IMR-90 (cell line): ENCODE measurements around the gene PLXNB3. TPM values are rescaled to one million over a fixed set of nuclear protein-coding genes. Genes with fewer than 3 reads are reported as not detected.

ENCODE experiments used
- ATAC-seq: fragments of 200-7000 bp; cut with Tn5 transposase; 2 replicates; pipeline ENCODE4 v1.9.1; 2020; ENCODE audit warnings: low read depth, mild to moderate bottlenecking, moderate library complexity
- BruUV-seq: library from RNA; stranded (reverse); fragments of 400-500 nt; replicated peaks from 2 replicates; lab custom pipeline; 2021; lab: Mats Ljungman, UMichigan
- CTCF ChIA-PET: fragments of 300-600 bp; formaldehyde crosslinking; extraction: SDS; loops from one replicate; lab custom pipeline; 2021; ENCODE audit warnings: antibody characterized with exemption; lab: Yijun Ruan, JAX
- POLR2A ChIA-PET: fragments of 300-600 bp; sonication (Branson Sonifier 250); formaldehyde crosslinking; loops from one replicate; lab custom pipeline; 2022; ENCODE audit warnings: antibody characterized with exemption; ENCODE audit not compliant: unreplicated experiment; lab: Charles Lee
- DNase-seq: peaks from one replicate; pipeline ENCODE4 v3.0.0; 2013
- H2AFZ ChIP-seq: replicated peaks from 2 replicates; pipeline ENCODE3; 2013; ENCODE audit warnings: low read length, mild to moderate bottlenecking; ENCODE audit not compliant: poor library complexity
- H2AK5ac ChIP-seq: 2 replicates; pipeline ENCODE4 v1.6.1; 2013; ENCODE audit warnings: low read depth, low read length, inconsistent platforms
- H2AK9ac ChIP-seq: replicated peaks from 2 replicates; pipeline ENCODE3; 2013; ENCODE audit warnings: mild to moderate bottlenecking, low read depth, low read length, moderate library complexity; ENCODE audit not compliant: poor library complexity
- H2BK120ac ChIP-seq: 2 replicates; pipeline ENCODE4 v1.6.1; 2013; ENCODE audit warnings: low read depth, low read length, inconsistent platforms
- H2BK15ac ChIP-seq: 3 replicates; pipeline ENCODE4 v1.6.1; 2013; ENCODE audit warnings: low read depth, low read length, inconsistent platforms
- H2BK20ac ChIP-seq: 2 replicates; pipeline ENCODE4 v1.6.1; 2013; ENCODE audit warnings: low read depth, mild to moderate bottlenecking, inconsistent platforms, low read length, moderate library complexity
- H2BK5ac ChIP-seq: 2 replicates; pipeline ENCODE4 v1.6.1; 2013; ENCODE audit warnings: mild to moderate bottlenecking, low read depth, low read length, inconsistent platforms; ENCODE audit not compliant: poor library complexity, severe bottlenecking
- H3K14ac ChIP-seq: replicated peaks from 2 replicates; pipeline ENCODE4 v1.6.1; 2013; ENCODE audit warnings: low read depth, low read length, inconsistent platforms
- H3K18ac ChIP-seq: 2 replicates; pipeline ENCODE4 v1.6.1; 2013; ENCODE audit warnings: low read depth, low read length, control low read depth
- H3K23ac ChIP-seq: 2 replicates; pipeline ENCODE4 v1.6.1; 2013; ENCODE audit warnings: low read depth, low read length, inconsistent platforms
- H3K27ac ChIP-seq: 2 replicates; pipeline ENCODE4 v1.5.1; 2013; ENCODE audit warnings: mild to moderate bottlenecking, control low read depth, low read length; ENCODE audit not compliant: insufficient read depth
- H3K27me3 ChIP-seq: 2 replicates; pipeline ENCODE4 v1.6.1; 2013; ENCODE audit warnings: low read length; ENCODE audit not compliant: control insufficient read depth, insufficient read depth
- H3K36me3 ChIP-seq: 2 replicates; pipeline ENCODE4 v1.6.1; 2013; ENCODE audit warnings: low read length, mixed read lengths; ENCODE audit not compliant: control insufficient read depth, insufficient read depth
- H3K4ac ChIP-seq: 2 replicates; pipeline ENCODE4 v1.6.1; 2013; ENCODE audit warnings: low read depth, low read length, inconsistent platforms
- H3K4me1 ChIP-seq: 2 replicates; pipeline ENCODE4 v1.6.1; 2013; ENCODE audit warnings: low read length, mixed read lengths; ENCODE audit not compliant: control insufficient read depth, insufficient read depth
- H3K4me2 ChIP-seq: 2 replicates; pipeline ENCODE4 v1.6.1; 2013; ENCODE audit warnings: low read depth, mild to moderate bottlenecking, control low read depth, low read length, moderate library complexity
- H3K4me3 ChIP-seq: 2 replicates; pipeline ENCODE4 v1.5.1; 2013; ENCODE audit warnings: low read depth, mild to moderate bottlenecking, control low read depth, low read length, moderate library complexity; ENCODE audit not compliant: insufficient read depth
- H3K56ac ChIP-seq: 2 replicates; pipeline ENCODE4 v1.6.1; 2013; ENCODE audit warnings: low read length, inconsistent platforms; ENCODE audit not compliant: insufficient read depth; ENCODE audit errors: extremely low read depth
- H3K79me1 ChIP-seq, 2 experiments: 2 replicates each; pipeline ENCODE4 v1.6.1; 2013; ENCODE audit warnings: low read length in 2 of 2, inconsistent platforms in 1 of 2, low read depth in 1 of 2
- H3K9ac ChIP-seq: 2 replicates; pipeline ENCODE4 v1.6.1; 2013; ENCODE audit warnings: low read depth, low read length, control low read depth
- H3K9me1 ChIP-seq: 2 replicates; pipeline ENCODE4 v1.6.1; 2013; ENCODE audit warnings: low read length, inconsistent platforms; ENCODE audit not compliant: insufficient read depth
- H3K9me3 ChIP-seq: 2 replicates; pipeline ENCODE4 v1.6.1; 2013; ENCODE audit warnings: low read length; ENCODE audit not compliant: control insufficient read depth, insufficient read depth
- H4K20me1 ChIP-seq: 2 replicates; pipeline ENCODE4 v1.6.1; 2013; ENCODE audit warnings: low read length, inconsistent platforms; ENCODE audit not compliant: insufficient read depth
- H4K5ac ChIP-seq: 2 replicates; pipeline ENCODE4 v1.6.1; 2013; ENCODE audit warnings: mild to moderate bottlenecking, low read depth, low read length, control low read depth
- H4K8ac ChIP-seq, 2 experiments: 2 replicates each; pipeline ENCODE4 v1.6.1; 2013; ENCODE audit warnings: low read depth in 2 of 2, low read length in 2 of 2, control low read depth in 1 of 2, inconsistent platforms in 1 of 2
- H4K91ac ChIP-seq: 2 replicates; pipeline ENCODE4 v1.6.1; 2013; ENCODE audit warnings: low read depth, low read length, inconsistent platforms; ENCODE audit not compliant: insufficient read depth
- CEBPB ChIP-seq: IDR thresholded peaks from 2 replicates; pipeline ENCODE4 v1.6.1; 2012; ENCODE audit warnings: low read depth, low read length, improper control_type of control experiment
- CHD1 ChIP-seq: IDR thresholded peaks from 2 replicates; pipeline ENCODE4 v1.6.1; 2012; ENCODE audit warnings: low read depth, low read length, improper control_type of control experiment
- MAFK ChIP-seq: IDR thresholded peaks from 2 replicates; pipeline ENCODE4 v1.6.1; 2012; ENCODE audit warnings: low read depth, low read length, improper control_type of control experiment
- MAZ ChIP-seq: IDR thresholded peaks from 2 replicates; pipeline ENCODE4 v1.6.1; 2012; ENCODE audit warnings: low read depth, mild to moderate bottlenecking, low read length, improper control_type of control experiment, moderate library complexity, borderline replicate concordance
- WGBS, 2 experiments: methylation state at CpG; one replicate each; pipeline versions ENCODE4 v1.1.5 to v1.1.7; 2013; ENCODE audit warnings: missing lambda C conversion rate in 2 of 2; ENCODE audit not compliant: insufficient read length in 1 of 2; ENCODE audit errors: extremely low coverage in 2 of 2; 5-methylcytosine and 5-hydroxymethylcytosine counted together
- dilution Hi-C: fragments of 300-500 bp; cut with HindIII; formaldehyde crosslinking; loops from one replicate; pipeline ENCODE4 v1.14.3; 2018; ENCODE audit warnings: low sequenced_read_pairs; ENCODE audit not compliant: unreplicated experiment
- in situ Hi-C: fragments of 300-500 bp; cut with MboI; formaldehyde crosslinking; loops from 3 replicates; pipeline ENCODE4 v1.14.3; 2019; ENCODE audit warnings: low sequenced_read_pairs, inconsistent platforms, mixed read lengths
- intact Hi-C: fragments of 100-400 bp; cut with micrococcal nuclease; formaldehyde crosslinking; loops from 2 replicates; pipeline ENCODE4 v1.10.0; 2022
- polyA plus RNA-seq, 3 experiments: library from polyadenylated mRNA; depleted of rRNA; stranded (reverse); fragments of >200 nt; gene quantifications; 2 replicates each; pipeline ENCODE4 v1.2.3, GENCODE V29; 2012; ENCODE audit warnings: low replicate concordance in 1 of 3
- total RNA-seq: library from RNA; depleted of rRNA; stranded (reverse); fragments of >200 nt; gene quantifications from 2 replicates; pipeline ENCODE4 v1.2.3, GENCODE V29; 2012

Gene PLXNB3
- total and polyA plus RNA-seq, 2 of the 4 experiments (the other 2 are of a cell fraction): 0.36 to 22.3 TPM

DNA sequence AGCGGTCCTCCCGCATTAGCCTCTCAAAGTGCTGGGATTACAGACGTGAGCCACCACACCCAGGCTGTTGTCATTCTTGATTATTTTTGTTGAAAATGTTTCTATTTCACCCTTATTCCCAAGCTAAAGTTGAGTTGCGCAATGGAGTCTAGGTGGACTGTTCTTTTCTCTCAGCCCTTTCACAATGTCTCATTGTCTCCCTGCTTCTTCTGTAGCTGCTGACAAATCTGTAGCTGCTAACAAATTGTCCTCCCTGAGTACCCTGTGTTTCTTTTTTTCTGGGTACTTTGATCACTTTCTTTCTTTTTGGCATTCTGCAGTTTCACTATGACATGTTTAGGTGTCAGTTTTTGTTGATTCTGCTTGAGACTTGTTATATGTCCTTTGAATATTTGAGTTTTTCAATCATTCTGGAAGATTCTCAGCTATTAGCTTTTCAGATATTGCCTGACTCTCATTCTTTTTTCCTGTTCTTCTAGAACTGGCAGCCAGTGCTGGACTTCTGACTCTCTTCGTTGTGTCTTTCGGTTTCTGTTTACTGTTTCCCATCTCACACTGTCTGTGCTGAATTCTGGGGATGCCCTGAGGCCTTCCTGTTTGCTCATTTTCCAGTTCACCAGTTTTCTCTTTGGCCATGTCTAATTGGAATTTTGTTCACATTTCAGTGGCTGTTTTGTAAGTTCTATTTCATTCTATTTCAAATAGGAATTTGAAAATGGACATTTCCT, 32.8 kb upstream of the PLXNB3 start:
- Histone ChIP-seq H4K5ac (no peak overlapping the region), H2AFZ (no peak overlapping the region), H3K4me3 (no peak overlapping the region), H2BK120ac (no peak overlapping the region), H2BK20ac (no peak overlapping the region), H3K79me1 (peaks cover 0 to 14% of the 10 kb centered on the region in 2 experiments; a peak in 1 of 4 replicates), H3K9me1 (0 out of 2 replicates have a peak, but pooled peaks cover 5% of the 10 kb centered on the region), H3K18ac (no peak overlapping the region), H2AK5ac (no peak overlapping the region), H3K4me2 (no peak overlapping the region), H4K91ac (no peak overlapping the region), H4K8ac (no peak overlapping the region), H3K9ac (no peak overlapping the region), H3K27me3 (no peaks in the 10 kb centered on the region), H2BK5ac (no peak overlapping the region), H3K4me1 (peaks cover 11% of the 10 kb centered on the region), H2AK9ac (no peak overlapping the region), H3K27ac (no peak overlapping the region), H3K23ac (no peak overlapping the region), H3K4ac (no peak overlapping the region), H3K14ac (no peak overlapping the region), H3K36me3 (peaks cover 5% of the 10 kb centered on the region; the same call in 1 of the 2 replicates), H3K9me3 (no peaks in the 10 kb centered on the region; the same call in 1 of the 2 replicates), H3K56ac (no peak overlapping the region), H2BK15ac (no peak overlapping the region), H4K20me1 (no peaks in the 10 kb centered on the region)
- TF ChIP-seq MAZ (no peak), CHD1 (no peak), CEBPB (peak; percentile 92), MAFK (no peak)
- dilution Hi-C loops: no loop called here
- in situ Hi-C loops: no loop called here
- intact Hi-C loops: no loop called here
- DNase-seq (no peak), ATAC-seq (no peak)
- 65% methylated on average over 2 of the region's 6 CpGs; no CpG with 5 or more reads in 1 of the 2 experiments for WGBS, 2 experiments
- CTCF ChIA-PET: no interaction called here
- BruUV-seq: no TSS peak
- POLR2A ChIA-PET: no interaction called here
